Neural crest cell (in vitro differentiated cells): ENCODE data around the gene CA10. TPM values are rescaled to one million over a fixed set of nuclear protein-coding genes. Genes with fewer than 3 reads are reported as not detected.

Experiments
- DNase-seq: peaks from one replicate; pipeline ENCODE4 v3.0.0; 2021; ENCODE audit warnings: low read depth, mixed read lengths, low spot score
- H3K27ac Mint-ChIP-seq: one replicate; pipeline ENCODE4 v1.8.0; 2021; ENCODE audit warnings: mild to moderate bottlenecking, mixed read lengths; ENCODE audit not compliant: unreplicated experiment
- H3K27me3 Mint-ChIP-seq: 2 replicates; pipeline ENCODE4 v1.8.0; 2021; ENCODE audit warnings: low read depth, mild to moderate bottlenecking, mixed read lengths
- H3K36me3 Mint-ChIP-seq: 2 replicates; pipeline ENCODE4 v1.8.0; 2021; ENCODE audit warnings: low read depth, mild to moderate bottlenecking, mixed read lengths
- H3K4me1 Mint-ChIP-seq: 2 replicates; pipeline ENCODE4 v1.8.0; 2021; ENCODE audit warnings: mixed read lengths
- H3K4me3 Mint-ChIP-seq: one replicate; pipeline ENCODE4 v1.8.0; 2021; ENCODE audit warnings: mild to moderate bottlenecking, mixed read lengths
- H3K9me3 Mint-ChIP-seq: 2 replicates; pipeline ENCODE4 v1.8.0; 2021; ENCODE audit warnings: mixed read lengths
- total RNA-seq: library from RNA; stranded (reverse); gene quantifications from 2 replicates; pipeline ENCODE4 v1.2.1, GENCODE V29; 2021
- TF ChIP-seq, protein P1 (sequence below): fragments of 200-600 bp; sonication (generic); conservative IDR thresholded peaks from 2 replicates; pipeline ENCODE4 v1.5.0; 2021; ENCODE audit warnings: antibody characterized with exemption, mild to moderate bottlenecking

CA10 gene
- total RNA-seq, 1 donor from 2014 or later = not detected

GRCh38 chr17:51840688-51841087 is 317.8 kb downstream of the CA10 start:
- TF ChIP-seq, protein P1, sequence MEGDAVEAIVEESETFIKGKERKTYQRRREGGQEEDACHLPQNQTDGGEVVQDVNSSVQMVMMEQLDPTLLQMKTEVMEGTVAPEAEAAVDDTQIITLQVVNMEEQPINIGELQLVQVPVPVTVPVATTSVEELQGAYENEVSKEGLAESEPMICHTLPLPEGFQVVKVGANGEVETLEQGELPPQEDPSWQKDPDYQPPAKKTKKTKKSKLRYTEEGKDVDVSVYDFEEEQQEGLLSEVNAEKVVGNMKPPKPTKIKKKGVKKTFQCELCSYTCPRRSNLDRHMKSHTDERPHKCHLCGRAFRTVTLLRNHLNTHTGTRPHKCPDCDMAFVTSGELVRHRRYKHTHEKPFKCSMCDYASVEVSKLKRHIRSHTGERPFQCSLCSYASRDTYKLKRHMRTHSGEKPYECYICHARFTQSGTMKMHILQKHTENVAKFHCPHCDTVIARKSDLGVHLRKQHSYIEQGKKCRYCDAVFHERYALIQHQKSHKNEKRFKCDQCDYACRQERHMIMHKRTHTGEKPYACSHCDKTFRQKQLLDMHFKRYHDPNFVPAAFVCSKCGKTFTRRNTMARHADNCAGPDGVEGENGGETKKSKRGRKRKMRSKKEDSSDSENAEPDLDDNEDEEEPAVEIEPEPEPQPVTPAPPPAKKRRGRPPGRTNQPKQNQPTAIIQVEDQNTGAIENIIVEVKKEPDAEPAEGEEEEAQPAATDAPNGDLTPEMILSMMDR = no peak
- H3K27me3 Mint-ChIP-seq = peaks cover 15% of the 10 kb centered on the region
- H3K4me1 Mint-ChIP-seq = no peaks in the 10 kb centered on the region
- H3K4me3 Mint-ChIP-seq = no peak overlapping the region
- no peaks in the 10 kb centered on the region for H3K36me3 Mint-ChIP-seq
- H3K9me3 Mint-ChIP-seq = no peaks in the 10 kb centered on the region
- H3K27ac Mint-ChIP-seq = no peak overlapping the region
- DNase-seq = no peak

DNA sequence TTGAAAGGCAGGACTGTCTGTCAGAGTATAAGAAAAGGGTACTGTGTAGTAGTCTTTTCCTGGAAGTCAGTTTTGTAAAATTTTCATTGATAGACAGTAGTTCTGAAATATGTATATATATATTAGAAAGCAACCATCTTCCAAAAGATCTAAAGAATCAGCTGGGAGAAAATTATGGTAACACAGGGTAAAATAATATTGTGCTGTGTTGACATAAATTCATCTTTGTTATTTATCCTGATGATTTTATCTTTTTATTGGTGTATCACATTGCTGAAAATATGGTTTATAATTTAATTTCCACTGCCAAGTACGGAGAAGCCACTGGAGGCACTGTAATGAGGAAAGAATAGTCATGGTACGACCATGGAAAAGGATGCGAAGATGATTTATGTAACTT is 324.9 kb downstream of the CA10 start:
- peaks cover 11% of the 10 kb centered on the region for H3K4me1 Mint-ChIP-seq
- no peaks in the 10 kb centered on the region for H3K9me3 Mint-ChIP-seq
- no peak for DNase-seq
- TF ChIP-seq, protein P1 = no peak
- no peaks in the 10 kb centered on the region for H3K36me3 Mint-ChIP-seq
- no peak overlapping the region for H3K27ac Mint-ChIP-seq
- H3K4me3 Mint-ChIP-seq = no peak overlapping the region
- H3K27me3 Mint-ChIP-seq = peaks cover 13% of the 10 kb centered on the region

DNA sequence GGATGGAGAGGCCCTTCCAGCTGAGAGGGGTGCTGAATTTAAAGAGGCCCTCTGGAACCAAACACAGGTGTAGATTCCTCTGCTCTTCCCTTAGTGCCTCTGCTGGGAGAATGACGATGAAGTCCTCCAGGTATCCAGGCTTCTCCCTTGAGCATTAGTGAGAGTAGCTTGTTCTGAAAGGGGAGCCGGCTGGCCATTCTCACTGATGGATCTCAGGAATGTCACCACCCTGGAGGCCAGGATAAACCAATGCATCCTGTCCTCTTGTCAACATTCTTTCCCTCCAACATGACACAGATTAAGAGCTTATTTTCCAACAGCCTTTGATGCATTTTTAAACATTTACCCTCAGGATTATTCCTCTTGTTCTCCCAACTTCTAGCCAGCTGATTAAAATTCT is 325.5 kb downstream of the CA10 start:
- TF ChIP-seq, protein P1 = no peak
- no peak overlapping the region for H3K27ac Mint-ChIP-seq
- H3K9me3 Mint-ChIP-seq = no peaks in the 10 kb centered on the region
- H3K36me3 Mint-ChIP-seq = no peaks in the 10 kb centered on the region
- DNase-seq = no peak
- H3K4me1 Mint-ChIP-seq = peaks cover 11% of the 10 kb centered on the region
- peaks cover 13% of the 10 kb centered on the region for H3K27me3 Mint-ChIP-seq
- no peak overlapping the region for H3K4me3 Mint-ChIP-seq

DNA sequence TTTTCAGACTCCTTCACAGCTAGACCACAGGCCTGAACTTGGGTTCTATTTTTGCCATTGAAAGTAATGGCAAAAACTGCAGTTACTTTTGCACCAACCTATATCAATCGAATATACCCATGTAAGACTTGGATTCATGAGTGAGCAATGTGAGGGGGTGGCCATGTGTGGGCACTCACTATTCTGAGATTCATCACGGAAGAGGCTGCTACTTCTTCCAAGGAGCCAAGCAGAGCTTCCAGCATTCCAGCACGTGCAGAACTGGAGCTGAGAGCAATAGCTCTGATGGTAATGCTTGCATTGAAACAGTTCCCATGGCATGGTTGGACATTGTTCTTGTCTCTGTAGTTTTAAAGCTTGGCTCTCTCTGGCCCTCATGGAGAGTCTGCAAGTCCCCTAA is 327.6 kb downstream of the CA10 start:
- TF ChIP-seq, protein P1 = no peak
- Mint-ChIP-seq H3K4me1 (peaks cover 11% of the 10 kb centered on the region), H3K27me3 (peaks cover 8% of the 10 kb centered on the region), H3K9me3 (no peaks in the 10 kb centered on the region), H3K27ac (no peak overlapping the region), H3K36me3 (no peaks in the 10 kb centered on the region), H3K4me3 (no peak overlapping the region)
- no peak for DNase-seq

- H3K4me3 Mint-ChIP-seq = no peak overlapping the region
- peaks cover 8% of the 10 kb centered on the region for H3K27me3 Mint-ChIP-seq
- no peaks in the 10 kb centered on the region for H3K9me3 Mint-ChIP-seq
Measured at GRCh38 chr17:51830451-51830850, 328.1 kb downstream of the CA10 start.

More at GRCh38 chr17:51830451-51830850, 328.1 kb downstream of the CA10 start:
- Mint-ChIP-seq H3K27ac (no peak overlapping the region), H3K4me1 (peaks cover 11% of the 10 kb centered on the region), H3K36me3 (no peaks in the 10 kb centered on the region)
- no peak for DNase-seq
- TF ChIP-seq, protein P1 = no peak
